GM23338 (cell line): ENCODE results near the gene GEMIN8. TPM values are rescaled to one million over a fixed set of nuclear protein-coding genes. Genes with fewer than 3 reads are reported as not detected.

Source experiments
- ATAC-seq: fragments of 200-7000 bp; cut with Tn5 transposase; 3 replicates; pipeline ENCODE4 v1.9.1; 2020
- DNase-seq: peaks from one replicate; pipeline ENCODE4 v3.0.0-alpha.2; 2015; ENCODE audit warnings: low spot score
- H2AFZ ChIP-seq: fragments of 200-600 bp; sonication (generic); 2 replicates; pipeline ENCODE4 v1.8.0; 2016; ENCODE audit warnings: antibody characterized with exemption, mild to moderate bottlenecking, moderate library complexity
- H3F3A ChIP-seq: fragments of 200-600 bp; sonication (generic); replicated peaks from 2 replicates; pipeline ENCODE4 v1.8.0; 2017; ENCODE audit warnings: antibody characterized with exemption, mixed run types, low read depth
- H3K27ac ChIP-seq: fragments of 200-600 bp; sonication (generic); 2 replicates; pipeline ENCODE4 v1.6.1; 2016; ENCODE audit warnings: low read depth
- H3K27me3 ChIP-seq: fragments of 200-600 bp; sonication (generic); 2 replicates; pipeline ENCODE4 v1.8.0; 2016; ENCODE audit warnings: mild to moderate bottlenecking, mixed run types, moderate library complexity; ENCODE audit not compliant: insufficient read depth
- H3K36me3 ChIP-seq: fragments of 200-600 bp; sonication (generic); 2 replicates; pipeline ENCODE4 v1.8.0; 2016; ENCODE audit warnings: mild to moderate bottlenecking; ENCODE audit not compliant: insufficient read depth
- H3K4me1 ChIP-seq: fragments of 200-600 bp; sonication (generic); 2 replicates; pipeline ENCODE4 v1.8.0; 2016; ENCODE audit warnings: mild to moderate bottlenecking, moderate library complexity; ENCODE audit not compliant: insufficient read depth
- H3K4me2 ChIP-seq: fragments of 200-600 bp; sonication (generic); 2 replicates; pipeline ENCODE4 v1.7.1; 2017; ENCODE audit warnings: mixed run types
- H3K4me3 ChIP-seq: fragments of 200-600 bp; sonication (generic); 2 replicates; pipeline ENCODE4 v1.6.1; 2016; ENCODE audit warnings: mixed run types
- H3K79me2 ChIP-seq: fragments of 200-600 bp; sonication (generic); replicated peaks from 2 replicates; pipeline ENCODE4 v1.8.0; 2017; ENCODE audit warnings: mild to moderate bottlenecking; ENCODE audit not compliant: insufficient read depth
- H3K9me2 ChIP-seq: fragments of 200-600 bp; sonication (generic); 2 replicates; pipeline ENCODE4 v1.8.0; 2017; ENCODE audit not compliant: insufficient read depth
- H4K20me1 ChIP-seq: fragments of 200-600 bp; sonication (generic); replicated peaks from 2 replicates; pipeline ENCODE4 v1.8.0; 2017; ENCODE audit warnings: mild to moderate bottlenecking; ENCODE audit not compliant: insufficient read depth
- H3K27ac Mint-ChIP-seq: 2 replicates; pipeline ENCODE4 v1.8.0; 2020; ENCODE audit warnings: inconsistent platforms, mild to moderate bottlenecking, moderate library complexity, mixed read lengths
- H3K27me3 Mint-ChIP-seq: 3 replicates; pipeline ENCODE4 v1.8.0; 2022; ENCODE audit warnings: low read depth, mild to moderate bottlenecking, moderate library complexity, mixed read lengths, inconsistent platforms; ENCODE audit not compliant: insufficient read depth, poor library complexity
- H3K36me3 Mint-ChIP-seq: 3 replicates; pipeline ENCODE4 v1.8.0; 2021; ENCODE audit warnings: low read depth, mild to moderate bottlenecking, inconsistent platforms, moderate library complexity, mixed read lengths
- H3K4me1 Mint-ChIP-seq: 3 replicates; pipeline ENCODE4 v1.8.0; 2020; ENCODE audit warnings: mild to moderate bottlenecking, inconsistent platforms, mixed read lengths
- H3K4me3 Mint-ChIP-seq: 3 replicates; pipeline ENCODE4 v1.8.0; 2021; ENCODE audit warnings: moderate library complexity, mild to moderate bottlenecking, inconsistent platforms, mixed read lengths
- H3K9me3 Mint-ChIP-seq: 3 replicates; pipeline ENCODE4 v1.8.0; 2020; ENCODE audit warnings: moderate library complexity, mild to moderate bottlenecking, inconsistent platforms, mixed read lengths
- CREB1 ChIP-seq: fragments of 250-450 bp; sonication (Bioruptor Pico); IDR thresholded peaks from 2 replicates; pipeline ENCODE4 v1.5.0; 2020; ENCODE audit warnings: low read depth, mild to moderate bottlenecking, moderate library complexity
- CTCF ChIP-seq, 2 experiments: fragments of 200-600 bp in 1 of 2; sonication (generic) in 1 of 2; conservative IDR thresholded peaks; 2 replicates each; pipeline versions ENCODE4 v1.5.1 to v1.6.1; 2016 to 2017; ENCODE audit warnings: antibody characterized with exemption in 2 of 2, low read depth in 2 of 2, mild to moderate bottlenecking in 2 of 2, moderate library complexity in 1 of 2
- ETS1 ChIP-seq: IDR thresholded peaks from 2 replicates; pipeline ENCODE4 v1.6.1; 2016; ENCODE audit warnings: antibody characterized with exemption
- EZH2 ChIP-seq: fragments of 200-600 bp; sonication (generic); IDR thresholded peaks from one replicate; pipeline ENCODE4 v1.8.0; 2017; ENCODE audit warnings: antibody characterized with exemption, mild to moderate bottlenecking, low read depth; ENCODE audit not compliant: unreplicated experiment
- EZH2phosphoT487 ChIP-seq: fragments of 200-600 bp; sonication (generic); IDR thresholded peaks from one replicate; pipeline ENCODE4 v1.8.1; 2018; ENCODE audit warnings: antibody characterized with exemption; ENCODE audit not compliant: unreplicated experiment
- JUNB ChIP-seq: IDR thresholded peaks from one replicate; pipeline ENCODE4 v1.6.1; 2016; ENCODE audit warnings: antibody characterized with exemption; ENCODE audit not compliant: unreplicated experiment
- NANOG ChIP-seq: IDR thresholded peaks from 2 replicates; pipeline ENCODE4 v1.6.1; 2016; ENCODE audit warnings: antibody characterized with exemption, borderline replicate concordance
- POLR2AphosphoS5 ChIP-seq: IDR thresholded peaks from 2 replicates; pipeline ENCODE4 v1.6.1; 2016; ENCODE audit warnings: antibody characterized with exemption, low read depth
- REST ChIP-seq: IDR thresholded peaks from one replicate; pipeline ENCODE4 v1.6.1; 2018; ENCODE audit warnings: antibody characterized with exemption; ENCODE audit not compliant: unreplicated experiment
- STAT1 ChIP-seq: IDR thresholded peaks from one replicate; pipeline ENCODE4 v1.6.1; 2016; ENCODE audit warnings: antibody characterized with exemption; ENCODE audit not compliant: unreplicated experiment
- ZNF114 ChIP-seq: fragments of 250-450 bp; sonication (Bioruptor Pico); IDR thresholded peaks from 2 replicates; pipeline ENCODE4 v1.5.0; 2020; ENCODE audit warnings: mild to moderate bottlenecking, moderate library complexity
- ZNF331 ChIP-seq: fragments of 250-450 bp; sonication (Bioruptor Pico); IDR thresholded peaks from 2 replicates; pipeline ENCODE4 v1.5.0; 2020; ENCODE audit warnings: low read depth, mild to moderate bottlenecking, moderate library complexity
- ZNF462 ChIP-seq: fragments of 250-450 bp; sonication (Bioruptor Pico); IDR thresholded peaks from 2 replicates; pipeline ENCODE4 v1.5.0; 2020; ENCODE audit warnings: mild to moderate bottlenecking, moderate library complexity
- polyA plus RNA-seq: library from polyadenylated mRNA; unstranded; fragments of >200 nt; fragmentation: Nextera tagmentation; extraction: Ambion mirVana; gene quantifications from 2 replicates; pipeline ENCODE4 v1.2.1, GENCODE V29; 2016
- total RNA-seq: library from RNA; depleted of rRNA; stranded (reverse); fragments of >200 nt; shearing (Covaris generic); gene quantifications from 2 replicates; pipeline ENCODE4 v1.2.3, GENCODE V29; 2014

Gene GEMIN8
- total and polyA plus RNA-seq, 2 experiments from 2014 or later: 16.5 to 19.9 TPM

GRCh38 chrX:13956998-13957397 is 72.7 kb downstream of the GEMIN8 start:
- Histone ChIP-seq H3K4me1 (no peaks in the 10 kb centered on the region), H3K79me2 (no peaks in the 10 kb centered on the region), H3F3A (no peaks in the 10 kb centered on the region), H3K27ac (no peak overlapping the region), H3K4me2 (no peak overlapping the region), H4K20me1 (no peaks in the 10 kb centered on the region), H3K27me3 (no peaks in the 10 kb centered on the region), H3K36me3 (no peaks in the 10 kb centered on the region), H3K4me3 (no peak overlapping the region), H3K9me2 (no peaks in the 10 kb centered on the region), H2AFZ (no peak overlapping the region)
- Mint-ChIP-seq H3K36me3 (peaks cover 12% of the 10 kb centered on the region), H3K9me3 (peaks cover 7% of the 10 kb centered on the region), H3K4me1 (no peaks in the 10 kb centered on the region; the same call in 1 of the 3 replicates), H3K27ac (no peak overlapping the region; the same call in 1 of the 2 replicates), H3K4me3 (no peak overlapping the region), H3K27me3 (no peaks in the 10 kb centered on the region)
- DNase-seq (no peak), ATAC-seq (no peak)
- TF ChIP-seq ZNF462 (CRISPR knock-in tag) (no peak), CTCF (conservative IDR thresholded peaks at IDR 0.05; ENCODE audit: low read depth in 2 of 2) (no peak), EZH2phosphoT487 (no peak), ZNF331 (no peak), CREB1 (no peak), NANOG (no peak), ZNF114 (CRISPR knock-in tag) (no peak), STAT1 (no peak), EZH2 (no peak), POLR2AphosphoS5 (no peak), JUNB (no peak), ETS1 (no peak), REST (no peak)
